ENCODE results near the gene P4HB.

The P4HB gene

DNA sequence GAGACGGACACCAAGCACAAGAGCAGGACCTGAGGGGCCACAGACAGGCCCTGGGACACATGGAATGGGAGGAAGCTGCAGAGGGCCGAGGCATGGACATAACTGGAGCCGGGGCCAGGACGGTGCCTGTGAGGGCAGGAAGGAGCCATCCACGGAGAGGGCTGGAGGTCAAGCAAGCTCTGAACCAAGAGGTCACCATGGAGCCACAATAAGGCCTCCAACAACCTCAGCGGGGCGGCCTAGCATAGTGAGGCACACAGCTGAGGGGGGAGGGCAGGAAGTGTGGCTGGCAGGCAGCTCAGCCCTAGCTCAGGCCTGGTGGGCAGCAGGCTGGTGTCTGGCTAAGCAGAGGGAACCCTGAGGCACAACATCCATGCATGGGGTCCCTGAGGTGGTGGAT lies 31.7 kb downstream of the P4HB start:
- H3K4me3 ChIP-seq (replicated peaks in 1 of 2; ENCODE audit: low read depth in 2 of 2, low read length in 2 of 2): no peak overlapping the region
- DNase-seq (ENCODE audit: low read depth in 2 of 2): no peak
- TF ChIP-seq, protein P1, sequence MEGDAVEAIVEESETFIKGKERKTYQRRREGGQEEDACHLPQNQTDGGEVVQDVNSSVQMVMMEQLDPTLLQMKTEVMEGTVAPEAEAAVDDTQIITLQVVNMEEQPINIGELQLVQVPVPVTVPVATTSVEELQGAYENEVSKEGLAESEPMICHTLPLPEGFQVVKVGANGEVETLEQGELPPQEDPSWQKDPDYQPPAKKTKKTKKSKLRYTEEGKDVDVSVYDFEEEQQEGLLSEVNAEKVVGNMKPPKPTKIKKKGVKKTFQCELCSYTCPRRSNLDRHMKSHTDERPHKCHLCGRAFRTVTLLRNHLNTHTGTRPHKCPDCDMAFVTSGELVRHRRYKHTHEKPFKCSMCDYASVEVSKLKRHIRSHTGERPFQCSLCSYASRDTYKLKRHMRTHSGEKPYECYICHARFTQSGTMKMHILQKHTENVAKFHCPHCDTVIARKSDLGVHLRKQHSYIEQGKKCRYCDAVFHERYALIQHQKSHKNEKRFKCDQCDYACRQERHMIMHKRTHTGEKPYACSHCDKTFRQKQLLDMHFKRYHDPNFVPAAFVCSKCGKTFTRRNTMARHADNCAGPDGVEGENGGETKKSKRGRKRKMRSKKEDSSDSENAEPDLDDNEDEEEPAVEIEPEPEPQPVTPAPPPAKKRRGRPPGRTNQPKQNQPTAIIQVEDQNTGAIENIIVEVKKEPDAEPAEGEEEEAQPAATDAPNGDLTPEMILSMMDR (IDR thresholded peaks at IDR 0.05; ENCODE audit: low read depth, low read length): no peak

GRCh38 chr17:81825841-81826466 lies 34.4 kb downstream of the P4HB start:
- no peak overlapping the region for H3K4me3 ChIP-seq (replicated peaks in 1 of 2; ENCODE audit: low read depth in 2 of 2, low read length in 2 of 2)
- DNase-seq (ENCODE audit: low read depth in 2 of 2): no peak
- TF ChIP-seq, protein P1 (IDR thresholded peaks at IDR 0.05; ENCODE audit: low read depth, low read length): no peak

- no peak overlapping the region for H3K4me3 ChIP-seq (replicated peaks in 1 of 2; ENCODE audit: low read depth in 2 of 2, low read length in 2 of 2)
- DNase-seq (ENCODE audit: low read depth in 2 of 2): no peak
- TF ChIP-seq, protein P1 (IDR thresholded peaks at IDR 0.05; ENCODE audit: low read depth, low read length): no peak
Measured at GRCh38 chr17:81824595-81824994, 35.7 kb downstream of the P4HB start.

DNA sequence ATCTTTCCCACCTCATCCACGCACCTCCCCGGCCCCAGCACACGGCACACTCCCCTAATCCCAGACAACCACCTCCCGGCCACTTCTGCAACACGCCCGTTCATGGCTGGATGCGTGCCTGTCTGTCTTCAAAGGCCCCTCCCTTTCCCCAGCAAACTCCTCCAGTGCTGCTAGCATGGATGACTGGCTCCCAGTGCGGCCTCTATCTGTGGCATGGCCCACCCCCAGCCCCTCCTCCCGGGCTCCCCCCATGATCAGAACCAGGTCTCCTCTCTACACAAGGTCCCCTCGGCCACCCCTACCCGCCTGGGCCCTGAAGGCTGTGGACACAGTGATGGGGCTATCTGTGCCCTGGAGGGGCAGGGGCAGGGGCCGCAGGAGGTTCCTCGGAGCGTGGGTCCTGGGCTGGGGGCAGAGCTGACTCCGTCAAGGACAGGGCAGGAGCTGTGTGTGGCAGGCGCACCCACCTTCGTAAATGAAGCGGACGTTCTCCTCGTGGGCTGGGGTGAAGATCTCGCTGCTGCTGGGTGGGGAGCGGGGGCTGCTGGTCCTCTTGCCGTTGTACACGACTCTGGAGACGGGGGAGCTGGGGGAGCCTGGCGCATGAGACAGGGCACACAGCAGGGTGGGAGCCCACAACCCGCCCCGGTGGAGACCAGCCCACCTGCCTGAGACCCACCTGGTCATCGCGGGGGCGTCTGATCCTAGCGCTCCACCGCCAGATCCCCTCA lies 36.4 kb downstream of the P4HB start:
- TF ChIP-seq, protein P1 (IDR thresholded peaks at IDR 0.05; ENCODE audit: low read depth, low read length): no peak
- H3K4me3 ChIP-seq (replicated peaks in 1 of 2; ENCODE audit: low read depth in 2 of 2, low read length in 2 of 2): no peak overlapping the region
- DNase-seq (ENCODE audit: low read depth in 2 of 2): no peak

DNA sequence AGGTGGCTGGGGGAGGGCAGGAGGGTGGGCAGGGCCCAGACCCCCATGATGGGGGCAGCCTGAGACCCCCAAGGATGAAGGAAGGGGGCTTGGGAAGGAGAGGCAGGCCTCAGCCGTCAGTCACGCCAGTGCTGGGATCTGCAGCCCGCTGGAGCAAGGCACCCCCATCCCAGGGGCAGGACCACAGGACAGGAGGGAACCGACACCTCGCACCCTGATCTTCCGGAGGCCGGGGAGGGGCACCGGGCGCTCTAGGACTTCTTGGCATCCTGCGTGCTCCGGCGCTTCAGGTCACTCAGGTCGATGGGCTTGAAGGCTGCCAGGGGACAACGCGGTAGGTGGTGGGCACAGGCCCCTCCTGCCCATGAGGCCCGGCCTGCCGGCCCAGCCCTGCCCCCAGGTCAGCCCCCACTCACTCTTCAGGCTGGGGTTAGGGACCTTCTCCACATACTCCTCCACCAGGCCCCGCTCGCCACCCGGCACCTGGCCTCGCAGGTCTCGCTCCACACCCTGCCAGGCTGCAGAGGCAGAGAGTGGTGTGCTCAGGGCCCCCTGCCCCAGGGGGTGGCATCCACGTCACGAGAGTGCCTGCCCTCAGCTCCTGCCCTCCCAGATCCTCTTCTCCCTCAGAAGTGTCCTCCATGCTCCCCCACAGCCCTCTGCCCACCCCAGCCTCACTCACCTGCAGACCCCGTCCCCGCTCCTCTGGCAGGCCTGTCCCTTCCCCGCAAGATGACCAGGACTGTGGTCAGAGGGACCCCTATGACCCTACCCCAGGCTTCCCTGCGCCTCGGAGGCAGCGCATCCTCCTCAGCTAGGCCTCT lies 37.1 kb downstream of the P4HB start:
- TF ChIP-seq, protein P1 (IDR thresholded peaks at IDR 0.05; ENCODE audit: low read depth, low read length): no peak

GRCh38 chr17:81822312-81822637 lies 38.1 kb downstream of the P4HB start:
- DNase-seq (ENCODE audit: low read depth in 2 of 2): no peak
- TF ChIP-seq, protein P1 (IDR thresholded peaks at IDR 0.05; ENCODE audit: low read depth, low read length): no peak
- no peak overlapping the region for H3K4me3 ChIP-seq (replicated peaks in 1 of 2; ENCODE audit: low read depth in 2 of 2, low read length in 2 of 2)

More for the DNA sequence above, 37.1 kb downstream of the P4HB start:
- no peak for DNase-seq (ENCODE audit: low read depth in 2 of 2)
- H3K4me3 ChIP-seq (replicated peaks in 1 of 2; ENCODE audit: low read depth in 2 of 2, low read length in 2 of 2): no peak overlapping the region
